Mesendoderm (in vitro differentiated cells): ENCODE measurements around the gene IMMP2L.
"Not testable (repeated sequence)": the region's sequence is repeated elsewhere in the genome, so short reads cannot be mapped to it uniquely, and the experiment has no call there.

ENCODE experiments used
- DNase-seq: peaks from one replicate; pipeline ENCODE4 v3.0.0; 2013
- H2AK5ac ChIP-seq: 2 replicates; pipeline ENCODE4 v1.6.1; 2013; ENCODE audit warnings: low read length, inconsistent platforms
- H2BK120ac ChIP-seq: 2 replicates; pipeline ENCODE4 v1.6.1; 2013; ENCODE audit warnings: low read depth, mild to moderate bottlenecking, low read length, moderate library complexity, mixed read lengths
- H2BK15ac ChIP-seq: replicated peaks from 2 replicates; pipeline ENCODE4 v1.6.1; 2013; ENCODE audit warnings: low read depth, mild to moderate bottlenecking, moderate library complexity
- H2BK5ac ChIP-seq: 2 replicates; pipeline ENCODE4 v1.6.1; 2013; ENCODE audit warnings: low read length, inconsistent platforms
- H3K18ac ChIP-seq: 2 replicates; pipeline ENCODE4 v1.6.1; 2013; ENCODE audit warnings: mild to moderate bottlenecking, low read length, mixed read lengths
- H3K23ac ChIP-seq: one replicate; pipeline ENCODE4 v1.6.1; 2013; ENCODE audit warnings: low read length
- H3K27ac ChIP-seq: 2 replicates; pipeline ENCODE4 v1.5.1; 2013; ENCODE audit warnings: low read depth, mild to moderate bottlenecking, inconsistent platforms, low read length, moderate library complexity
- H3K27me3 ChIP-seq: 2 replicates; pipeline ENCODE4 v1.6.1; 2013; ENCODE audit warnings: low read length, control low read depth, mild to moderate bottlenecking, inconsistent platforms; ENCODE audit not compliant: insufficient read depth, poor library complexity
- H3K36me3 ChIP-seq: 2 replicates; pipeline ENCODE4 v1.6.1; 2013; ENCODE audit warnings: low read length, inconsistent platforms; ENCODE audit not compliant: control insufficient read depth, insufficient read depth
- H3K4ac ChIP-seq: one replicate; pipeline ENCODE4 v1.6.1; 2013; ENCODE audit warnings: low read depth, mild to moderate bottlenecking, low read length, moderate library complexity
- H3K4me1 ChIP-seq: 2 replicates; pipeline ENCODE4 v1.6.1; 2013; ENCODE audit warnings: low read depth, low read length, inconsistent platforms; ENCODE audit not compliant: control insufficient read depth
- H3K4me2 ChIP-seq: 2 replicates; pipeline ENCODE4 v1.6.1; 2013; ENCODE audit warnings: low read length
- H3K4me3 ChIP-seq: 2 replicates; pipeline ENCODE4 v1.5.1; 2013; ENCODE audit warnings: mild to moderate bottlenecking, low read length
- H3K56ac ChIP-seq: one replicate; pipeline ENCODE4 v1.6.1; 2013; ENCODE audit warnings: low read length
- H3K79me1 ChIP-seq: 2 replicates; pipeline ENCODE4 v1.6.1; 2013; ENCODE audit warnings: low read length, inconsistent platforms
- H3K79me2 ChIP-seq: 2 replicates; pipeline ENCODE4 v1.6.1; 2013; ENCODE audit warnings: mild to moderate bottlenecking, low read length; ENCODE audit not compliant: control insufficient read depth, insufficient read depth
- H3K9ac ChIP-seq: 2 replicates; pipeline ENCODE4 v1.6.1; 2013; ENCODE audit warnings: low read length, inconsistent platforms
- H4K5ac ChIP-seq: one replicate; pipeline ENCODE4 v1.6.1; 2013; ENCODE audit warnings: low read length
- H4K8ac ChIP-seq: one replicate; pipeline ENCODE4 v1.6.1; 2013; ENCODE audit warnings: low read depth, mild to moderate bottlenecking, control low read depth, low read length, moderate library complexity
- whole genome bisulfite sequencing: extraction: QIAGEN DNeasy Blood & Tissue Kit; methylation state at CpG from one replicate; pipeline ENCODE4 v1.1.7; 2013; ENCODE audit warnings: low lambda C conversion rate, missing lambda C conversion rate; ENCODE audit not compliant: insufficient coverage; ENCODE audit errors: extremely low coverage; 5-methylcytosine and 5-hydroxymethylcytosine counted together

The IMMP2L gene

DNA sequence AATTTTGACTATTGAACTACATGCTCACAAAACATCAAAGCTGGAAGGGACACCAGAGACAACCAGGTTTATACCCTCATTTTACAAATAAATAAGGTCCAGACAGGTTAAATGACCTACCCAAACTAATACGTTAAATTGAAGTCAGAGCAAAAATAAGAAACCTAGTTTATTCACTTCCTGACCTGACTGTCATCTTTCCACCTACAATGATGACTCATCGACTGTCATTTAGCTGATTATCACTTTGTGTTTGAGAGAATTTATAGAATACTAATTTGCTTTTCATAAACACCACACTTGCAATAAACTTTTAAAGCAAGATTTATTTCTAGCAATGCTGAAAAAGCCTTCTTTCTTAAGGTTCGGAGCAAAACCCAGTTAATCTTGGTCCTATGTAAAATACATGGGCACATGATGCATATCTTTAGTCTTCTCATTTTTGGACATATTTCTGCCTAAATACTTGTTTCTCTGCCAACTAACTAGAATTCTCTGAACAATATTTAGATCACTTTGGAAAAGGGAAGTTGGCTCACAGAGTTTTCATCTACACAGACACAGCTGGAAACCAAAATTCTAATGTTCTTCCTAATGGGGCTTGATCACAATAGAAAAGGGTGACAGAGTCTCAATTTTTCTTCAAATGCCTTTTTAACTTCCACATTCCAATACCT, 488.1 kb downstream of the IMMP2L start:
- no peak overlapping the region for H4K8ac ChIP-seq
- H2BK15ac ChIP-seq = no peak overlapping the region
- H4K5ac ChIP-seq = no peak overlapping the region
- no CpG with 5 or more reads among the region's 3 CpGs for WGBS
- no peak overlapping the region for H3K27ac ChIP-seq
- no peak overlapping the region for H2BK5ac ChIP-seq
- H3K9ac ChIP-seq = no peak overlapping the region
- no peaks in the 10 kb centered on the region for H3K27me3 ChIP-seq
- no peaks in the 10 kb centered on the region for H3K79me1 ChIP-seq
- H3K4me3 ChIP-seq = no peak overlapping the region
- H3K23ac ChIP-seq = no peak overlapping the region
- no peak overlapping the region for H2AK5ac ChIP-seq
- no peak overlapping the region for H3K18ac ChIP-seq
- DNase-seq = no peak
- H3K4me2 ChIP-seq = no peak overlapping the region
- no peaks in the 10 kb centered on the region for H3K36me3 ChIP-seq
- no peak overlapping the region for H3K4ac ChIP-seq
- H3K56ac ChIP-seq = no peak overlapping the region
- no peaks in the 10 kb centered on the region for H3K79me2 ChIP-seq
- H2BK120ac ChIP-seq = no peak overlapping the region
- no peaks in the 10 kb centered on the region for H3K4me1 ChIP-seq

DNA sequence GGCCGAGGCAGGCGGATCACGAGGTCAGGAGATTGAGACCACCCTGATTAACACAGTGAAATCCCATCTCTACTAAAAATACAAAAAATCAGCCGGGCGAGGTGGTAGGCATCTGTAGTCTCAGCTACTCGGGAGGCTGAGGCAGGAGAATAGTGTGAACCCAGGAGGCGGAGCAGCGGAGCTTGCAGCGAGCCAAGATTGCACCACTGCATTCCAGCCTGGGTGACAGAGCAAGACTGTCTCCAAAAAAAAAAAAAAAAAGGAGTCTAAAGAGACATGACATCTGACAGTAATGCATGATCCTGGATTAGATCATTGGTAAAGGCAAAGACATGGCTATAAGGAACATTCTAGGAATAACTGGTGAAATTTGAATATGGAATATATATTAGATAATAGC, 489.6 kb downstream of the IMMP2L start:
- no CpG with 5 or more reads among the region's 9 CpGs for WGBS
- not testable (repeated sequence) for H2AK5ac ChIP-seq, H3K4me2 ChIP-seq, H3K23ac ChIP-seq, H2BK15ac ChIP-seq, H3K9ac ChIP-seq, H4K5ac ChIP-seq, H3K18ac ChIP-seq, H3K4ac ChIP-seq, H3K27me3 ChIP-seq, H3K4me3 ChIP-seq, H3K4me1 ChIP-seq, H3K79me1 ChIP-seq, H3K79me2 ChIP-seq, H3K36me3 ChIP-seq, H3K56ac ChIP-seq, H4K8ac ChIP-seq, H2BK5ac ChIP-seq, H2BK120ac ChIP-seq, H3K27ac ChIP-seq
- peak; percentile 55 for DNase-seq

DNA sequence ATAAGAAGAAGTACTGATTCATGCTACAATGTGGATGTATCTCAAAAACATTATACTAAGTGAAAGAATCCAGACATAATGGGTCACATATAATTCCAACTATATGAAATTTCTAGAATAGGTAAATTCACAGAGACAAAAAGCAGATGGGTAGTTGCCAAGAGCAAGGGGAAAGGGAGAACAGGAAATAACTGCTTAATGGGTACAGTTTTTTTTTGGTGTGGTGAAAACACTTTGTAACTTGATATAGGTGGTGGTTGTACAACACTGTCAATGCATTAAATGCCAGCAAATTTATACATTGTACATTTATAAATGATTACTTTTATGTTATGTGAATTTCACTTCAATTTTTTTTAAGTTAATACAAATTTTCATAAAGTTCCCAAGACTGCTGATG, 490.7 kb downstream of the IMMP2L start:
- H3K4me3 ChIP-seq = no peak overlapping the region
- no peak overlapping the region for H3K9ac ChIP-seq
- no peak overlapping the region for H2BK5ac ChIP-seq
- no peaks in the 10 kb centered on the region for H3K79me2 ChIP-seq
- no peak overlapping the region for H4K8ac ChIP-seq
- H3K4me2 ChIP-seq = no peak overlapping the region
- H3K36me3 ChIP-seq = no peaks in the 10 kb centered on the region
- no peaks in the 10 kb centered on the region for H3K4me1 ChIP-seq
- no peaks in the 10 kb centered on the region for H3K27me3 ChIP-seq
- H3K27ac ChIP-seq = no peak overlapping the region
- H2BK15ac ChIP-seq = no peak overlapping the region
- no peak overlapping the region for H2BK120ac ChIP-seq
- H2AK5ac ChIP-seq = no peak overlapping the region
- no peak overlapping the region for H3K56ac ChIP-seq
- no peak overlapping the region for H3K18ac ChIP-seq
- H3K23ac ChIP-seq = no peak overlapping the region
- H4K5ac ChIP-seq = no peak overlapping the region
- no peak overlapping the region for H3K4ac ChIP-seq
- no peak for DNase-seq
- H3K79me1 ChIP-seq = no peaks in the 10 kb centered on the region

DNA sequence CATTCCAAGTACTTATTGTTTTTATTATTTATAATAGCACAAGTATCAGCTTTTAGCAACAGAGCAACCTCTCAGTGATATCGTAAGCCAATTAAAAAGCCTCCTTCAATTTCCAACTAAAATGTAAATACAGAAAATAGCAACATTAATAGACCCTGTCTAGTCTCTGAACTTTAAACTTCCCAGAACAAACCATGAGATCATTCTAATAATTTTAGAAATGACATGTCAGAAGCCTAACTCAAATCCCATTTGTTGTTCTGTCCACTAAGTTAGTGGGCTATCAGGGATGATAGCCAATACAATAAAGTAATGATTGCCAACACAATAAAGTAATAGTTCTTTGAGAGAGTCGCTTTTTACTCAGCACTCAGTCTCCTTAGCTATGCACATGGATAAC, 493.7 kb downstream of the IMMP2L start:
- H2BK5ac ChIP-seq = no peak overlapping the region
- no peak overlapping the region for H3K23ac ChIP-seq
- no peaks in the 10 kb centered on the region for H3K79me2 ChIP-seq
- no peaks in the 10 kb centered on the region for H3K27me3 ChIP-seq
- H2AK5ac ChIP-seq = no peak overlapping the region
- H3K79me1 ChIP-seq = no peaks in the 10 kb centered on the region
- H3K4me3 ChIP-seq = no peak overlapping the region
- H3K4me1 ChIP-seq = no peaks in the 10 kb centered on the region
- H2BK15ac ChIP-seq = no peak overlapping the region
- no peaks in the 10 kb centered on the region for H3K36me3 ChIP-seq
- H3K18ac ChIP-seq = no peak overlapping the region
- no peak overlapping the region for H3K9ac ChIP-seq
- no peak overlapping the region for H3K4ac ChIP-seq
- no peak for DNase-seq
- H2BK120ac ChIP-seq = no peak overlapping the region
- no peak overlapping the region for H3K27ac ChIP-seq
- H4K5ac ChIP-seq = no peak overlapping the region
- no CpG with 5 or more reads among the region's 2 CpGs for WGBS
- no peak overlapping the region for H3K56ac ChIP-seq
- no peak overlapping the region for H4K8ac ChIP-seq
- H3K4me2 ChIP-seq = no peak overlapping the region

DNA sequence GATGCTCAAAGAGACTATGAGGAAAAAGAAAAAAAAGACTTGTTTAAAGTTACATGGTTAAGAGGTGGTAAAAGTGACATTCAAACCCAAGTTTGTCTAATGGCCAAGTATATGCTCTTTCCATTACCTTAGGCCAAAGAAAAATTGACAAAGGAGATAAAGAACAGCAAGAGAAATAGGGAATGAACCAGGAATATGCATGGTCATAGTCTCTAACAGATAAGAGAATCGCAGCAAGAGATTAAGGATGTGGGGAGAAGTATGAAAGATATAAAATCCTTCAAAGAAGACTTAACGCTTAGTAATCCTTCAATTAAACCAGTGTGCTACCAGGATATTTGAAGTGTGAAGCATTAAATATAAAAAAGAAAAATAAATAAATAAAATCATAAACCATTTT, 494.6 kb downstream of the IMMP2L start:
- H3K4me1 ChIP-seq = no peaks in the 10 kb centered on the region
- no peak overlapping the region for H3K23ac ChIP-seq
- H3K27ac ChIP-seq = no peak overlapping the region
- H4K5ac ChIP-seq = no peak overlapping the region
- no peaks in the 10 kb centered on the region for H3K79me2 ChIP-seq
- no CpG with 5 or more reads among the region's 2 CpGs for WGBS
- H3K4ac ChIP-seq = no peak overlapping the region
- H3K79me1 ChIP-seq = no peaks in the 10 kb centered on the region
- no peaks in the 10 kb centered on the region for H3K27me3 ChIP-seq
- no peak overlapping the region for H2BK120ac ChIP-seq
- no peak overlapping the region for H2AK5ac ChIP-seq
- no peak overlapping the region for H2BK5ac ChIP-seq
- H3K4me3 ChIP-seq = no peak overlapping the region
- no peak overlapping the region for H3K4me2 ChIP-seq
- no peak overlapping the region for H3K18ac ChIP-seq
- DNase-seq = no peak
- H3K36me3 ChIP-seq = no peaks in the 10 kb centered on the region
- H3K9ac ChIP-seq = no peak overlapping the region
- no peak overlapping the region for H3K56ac ChIP-seq
- H2BK15ac ChIP-seq = no peak overlapping the region
- no peak overlapping the region for H4K8ac ChIP-seq

DNA sequence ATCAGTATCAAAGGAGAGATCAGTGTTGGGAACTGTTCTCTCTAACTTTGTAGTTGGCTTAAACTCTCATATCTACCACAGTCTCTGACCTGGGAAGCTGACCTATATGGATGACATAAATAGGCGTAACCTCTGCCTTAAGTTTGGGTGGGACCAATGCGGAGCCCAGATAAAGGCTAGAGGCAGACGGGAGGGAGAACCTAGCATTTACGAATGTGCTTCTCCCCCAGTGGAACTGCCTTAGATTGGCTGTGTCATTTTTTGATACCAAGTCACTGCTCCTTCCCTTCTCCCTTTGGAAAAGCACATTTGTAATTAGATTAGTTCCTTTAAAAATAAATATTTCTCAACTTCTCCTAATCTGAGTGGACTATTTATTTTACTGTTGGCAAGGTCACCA, 495.0 kb downstream of the IMMP2L start:
- no peak for DNase-seq
- Histone ChIP-seq H3K4me1 (no peaks in the 10 kb centered on the region), H3K79me1 (no peaks in the 10 kb centered on the region), H4K5ac (no peak overlapping the region), H4K8ac (no peak overlapping the region), H3K27me3 (no peaks in the 10 kb centered on the region), H3K56ac (no peak overlapping the region), H2AK5ac (no peak overlapping the region), H3K23ac (no peak overlapping the region), H3K4me3 (no peak overlapping the region), H2BK120ac (no peak overlapping the region), H3K18ac (no peak overlapping the region), H3K4ac (no peak overlapping the region), H3K79me2 (no peaks in the 10 kb centered on the region), H3K36me3 (no peaks in the 10 kb centered on the region), H2BK5ac (no peak overlapping the region), H3K9ac (no peak overlapping the region), H2BK15ac (no peak overlapping the region), H3K27ac (no peak overlapping the region), H3K4me2 (no peak overlapping the region)
- no CpG with 5 or more reads among the region's 4 CpGs for WGBS
